Transverse colon (tissue), 3 donors: ENCODE measurements around the gene EBLN2.

Source experiments
- CTCF ChIP-seq, 5 experiments: fragments of 200-600 bp in 3 of 5; fragments of 450-650 bp in 2 of 5; sonication (generic) in 3 of 5; IDR thresholded peaks; 1 replicate in 2 of 5; 2 replicates in 3 of 5; pipeline ENCODE4 v1.5.1; 2016 to 2017; ENCODE audit warnings: antibody characterized with exemption in 5 of 5, inconsistent platforms in 3 of 5, mild to moderate bottlenecking in 2 of 5, moderate library complexity in 1 of 5
- EP300 ChIP-seq: sonication (generic); formaldehyde crosslinking; IDR thresholded peaks from one replicate; pipeline ENCODE4 v1.6.1; 2017; ENCODE audit warnings: antibody characterized with exemption, low read depth
- POLR2A ChIP-seq: fragments of 450-650 bp; IDR thresholded peaks from one replicate; pipeline ENCODE4 v1.6.1; 2016; ENCODE audit warnings: antibody characterized with exemption, mild to moderate bottlenecking, moderate library complexity

GRCh38 chr3:73081140-73081539 is 19.7 kb downstream of the EBLN2 start:
- TF ChIP-seq CTCF (IDR thresholded peaks at IDR 0.05) (no peak), POLR2A (no peak), EP300 (no peak)
